AG08395 (cell line): Measurements from ENCODE around the gene TMEM45A.
A peak's percentile ranks its signal among the peaks of the same experiment; 100 is the strongest.
"Not testable (repeated sequence)": the region's sequence is repeated elsewhere in the genome, so short reads cannot be mapped to it uniquely, and the experiment has no call there.

Experiments
- DNase-seq: peaks from one replicate; pipeline ENCODE4 v3.0.0; 2012; ENCODE audit warnings: mixed read lengths, low spot score

The TMEM45A gene

GRCh38 chr3:100577382-100578008 is 85.1 kb downstream of the TMEM45A start:
- no peak for DNase-seq

GRCh38 chr3:100578646-100579045 is 86.2 kb downstream of the TMEM45A start:
- no peak for DNase-seq

DNA sequence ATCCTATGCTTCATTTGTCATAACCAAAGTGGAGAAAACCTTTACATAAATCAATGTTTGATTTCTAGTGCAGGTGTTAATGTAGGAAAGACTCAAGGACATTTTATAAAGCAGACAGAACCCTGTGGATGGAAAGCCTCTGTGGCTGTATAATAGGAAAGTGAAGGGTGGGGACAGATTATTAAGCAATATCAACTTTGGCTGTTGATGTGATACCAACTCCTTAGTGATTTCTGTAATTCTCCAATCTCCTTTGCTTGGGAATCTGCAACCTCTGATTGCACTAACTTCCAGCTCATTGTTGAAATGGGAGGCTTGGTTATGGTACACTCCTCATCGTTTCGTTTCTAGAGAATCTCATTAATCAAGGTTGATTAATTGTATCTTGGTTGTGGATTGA is 87.7 kb downstream of the TMEM45A start:
- DNase-seq = no peak

DNA sequence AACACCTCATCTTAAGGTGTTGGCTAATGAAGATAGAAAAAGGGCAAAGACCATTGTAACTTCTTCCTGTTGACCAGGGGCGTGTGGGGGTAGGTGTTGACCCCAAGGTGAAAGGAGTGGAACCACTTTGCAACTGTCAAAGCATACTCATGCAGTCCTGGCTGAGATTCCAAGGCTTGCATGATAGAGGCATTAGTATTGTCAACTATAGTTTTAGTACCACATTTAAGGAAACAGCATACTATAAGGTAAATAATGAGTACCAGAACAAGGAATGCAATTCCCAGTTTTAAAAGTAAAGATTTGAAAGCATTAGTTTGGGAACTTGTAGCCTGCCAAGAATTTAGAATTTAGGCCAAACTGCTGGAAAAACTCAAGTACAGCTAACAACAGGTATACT is 89.2 kb downstream of the TMEM45A start:
- no peak for DNase-seq

GRCh38 chr3:100582157-100582556 is 89.7 kb downstream of the TMEM45A start:
- not testable (repeated sequence) for DNase-seq

- DNase-seq = no peak
Observed at GRCh38 chr3:100584101-100584660, 91.8 kb downstream of the TMEM45A start.

- DNase-seq = no peak
Observed at GRCh38 chr3:100586832-100587231, 94.4 kb downstream of the TMEM45A start.

DNA sequence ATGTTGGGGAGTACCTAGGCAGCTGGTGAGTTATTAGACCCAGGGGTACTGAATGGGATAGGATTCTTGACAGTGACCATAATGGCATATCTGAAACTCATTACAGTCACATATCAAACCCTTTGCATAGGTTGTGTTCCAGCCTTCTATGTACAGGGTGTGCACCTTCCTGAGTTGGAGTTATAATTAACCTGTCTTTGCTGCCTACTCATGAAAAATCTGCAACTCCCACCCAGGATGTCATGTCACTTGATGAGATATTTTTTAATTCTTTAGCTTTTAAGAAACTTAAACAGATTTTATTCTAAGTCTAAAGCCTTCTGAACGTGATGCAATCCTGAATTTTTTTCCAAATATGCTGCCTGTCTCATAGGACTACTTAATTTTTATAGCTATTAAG is 95.8 kb downstream of the TMEM45A start:
- DNase-seq = no peak

DNA sequence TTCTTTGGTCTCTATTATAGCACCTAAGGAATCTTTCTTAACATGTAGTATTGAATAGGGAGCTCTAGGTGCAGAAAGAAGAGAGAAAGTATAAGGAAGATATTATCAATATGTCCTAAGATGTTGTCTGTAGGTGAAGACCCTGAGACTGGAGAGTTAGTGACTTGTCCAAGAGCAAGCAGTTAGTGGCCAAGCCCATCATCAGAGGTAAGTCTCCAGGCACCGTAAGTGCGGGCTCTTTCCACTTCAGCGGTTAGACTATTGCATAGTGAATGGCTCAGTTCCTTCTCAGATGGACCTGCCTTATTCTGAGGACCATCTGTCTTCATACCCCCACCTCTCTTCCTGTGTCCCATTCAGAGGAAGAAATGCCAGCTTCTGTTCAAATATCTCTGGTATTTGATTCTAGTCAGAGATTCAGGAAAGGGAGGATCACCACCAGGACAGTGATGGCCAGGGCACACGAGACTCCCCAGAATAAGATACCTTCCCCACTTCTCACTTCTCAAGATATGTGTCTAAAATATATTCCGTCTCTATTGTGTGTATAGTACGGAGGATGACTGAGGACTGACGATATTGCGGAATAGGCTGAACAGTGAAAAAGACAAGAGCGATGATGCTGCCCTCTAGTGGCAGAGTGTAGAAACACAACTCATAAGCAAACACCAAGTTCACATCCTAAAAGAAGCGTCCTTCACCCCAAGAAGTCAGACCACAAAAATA is 97.9 kb downstream of the TMEM45A start:
- DNase-seq = peak; percentile 80

- no peak for DNase-seq
Observed at GRCh38 chr3:100590840-100591147, 98.4 kb downstream of the TMEM45A start.

- DNase-seq = no peak
Observed at GRCh38 chr3:100591411-100591810, 99.0 kb downstream of the TMEM45A start.

- DNase-seq = no peak
Observed at GRCh38 chr3:100600181-100601042, 108.0 kb downstream of the TMEM45A start.

- DNase-seq = no peak
Observed at GRCh38 chr3:100602506-100603444, 110.4 kb downstream of the TMEM45A start.

DNA sequence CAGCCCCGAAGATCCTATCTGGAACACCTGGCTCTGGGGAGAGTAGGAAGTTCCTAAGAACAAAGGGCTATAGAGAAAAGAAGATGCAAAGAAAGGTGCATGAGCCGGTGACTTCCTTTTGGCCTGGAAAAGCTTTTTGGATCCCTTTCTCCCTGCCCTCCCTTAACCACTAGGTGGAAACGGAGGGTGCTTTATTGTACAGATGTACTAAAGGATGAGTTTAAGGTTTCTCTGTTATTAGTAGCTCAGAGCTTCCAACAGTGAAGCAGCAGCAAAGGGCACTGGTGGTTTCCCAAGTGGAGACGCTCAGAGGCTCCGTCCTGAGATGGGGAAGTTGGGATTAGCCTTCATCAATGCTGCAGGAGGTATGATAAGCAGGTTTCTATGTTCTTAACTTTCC is 111.0 kb downstream of the TMEM45A start:
- peak; percentile 29 for DNase-seq

GRCh38 chr3:100605358-100605757 is 112.9 kb downstream of the TMEM45A start:
- no peak for DNase-seq

- DNase-seq = no peak
Observed at GRCh38 chr3:100606894-100607512, 114.6 kb downstream of the TMEM45A start.

DNA sequence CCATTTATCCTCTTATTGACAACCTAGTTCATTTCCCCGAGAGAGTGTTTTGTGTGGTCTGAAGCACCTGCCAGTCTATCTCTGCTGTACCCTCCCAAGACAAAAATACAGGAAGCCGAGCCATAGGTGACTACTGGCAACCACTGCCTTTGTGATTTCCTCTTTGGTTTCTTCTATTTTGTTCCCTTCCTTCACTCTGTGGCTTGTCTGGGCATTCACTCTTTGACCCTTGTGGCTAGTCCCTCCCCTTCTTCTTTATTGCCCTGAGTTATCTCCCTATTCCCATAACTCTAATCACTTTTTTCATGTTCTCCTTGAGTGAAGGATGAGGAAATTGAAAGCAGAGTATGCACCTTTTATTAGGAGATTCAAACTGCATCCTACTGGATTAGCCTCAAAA is 116.9 kb downstream of the TMEM45A start, which contains the start of gene ADGRG7:
TSS of gene ADGRG7 (plus strand) at position 297 of the 400 bp plus-strand sequence. CDS start 256 bp downstream, outside the sequence.
- no peak for DNase-seq

- DNase-seq = no peak
Observed at GRCh38 chr3:100609963-100610362, 117.5 kb downstream of the TMEM45A start.

DNA sequence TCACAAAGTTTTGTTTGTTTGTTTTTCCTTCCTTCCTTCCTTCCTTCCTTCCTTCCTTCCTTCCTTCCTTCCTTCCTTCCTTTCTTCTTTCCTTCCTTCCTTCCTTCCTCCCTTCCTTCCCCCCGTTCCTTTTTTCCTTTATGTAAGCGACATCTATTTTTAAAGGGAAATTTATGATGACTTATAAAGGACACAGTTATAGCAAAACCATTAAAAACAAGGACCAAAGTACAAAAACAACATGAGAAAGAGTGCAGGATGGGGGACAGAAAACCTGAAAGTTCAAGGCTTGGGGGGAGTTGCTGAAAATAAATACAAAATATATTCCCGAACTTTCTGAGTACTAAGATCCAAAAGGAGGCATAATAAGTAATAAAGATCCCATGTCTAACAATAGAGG is 118.8 kb downstream of the TMEM45A start:
- DNase-seq = no peak

DNA sequence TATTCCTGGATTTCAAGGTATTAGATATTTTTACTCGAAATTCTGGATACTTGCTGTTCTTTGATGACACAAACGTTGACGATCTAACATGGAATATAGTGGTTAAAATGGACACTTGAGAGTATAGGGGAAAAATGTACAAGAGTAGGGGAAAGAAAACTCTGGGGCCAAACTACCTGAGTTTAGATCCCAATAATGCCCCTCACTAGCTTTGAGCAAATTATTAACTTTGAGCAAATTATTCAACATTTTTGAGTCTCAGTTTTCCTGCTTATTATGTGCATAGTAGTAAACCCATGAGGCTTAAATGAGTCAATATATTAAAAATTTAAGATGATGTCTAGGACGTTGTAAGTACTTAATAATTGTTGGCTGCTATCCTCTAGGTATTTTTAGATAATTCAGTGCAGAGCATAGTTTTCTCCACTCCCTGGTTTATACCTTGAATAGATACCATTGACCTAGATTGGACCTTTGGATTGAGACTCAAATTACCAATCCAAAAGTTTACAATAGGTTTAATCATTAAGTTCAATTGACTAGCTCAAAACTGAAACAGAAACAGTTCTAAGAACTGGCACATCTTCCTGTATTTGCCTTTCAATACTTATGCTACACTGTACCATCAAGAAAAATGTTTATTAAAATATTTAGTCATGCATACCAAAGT is 121.4 kb downstream of the TMEM45A start:
- DNase-seq = no peak
